GM19463 (cell line): ENCODE results near the gene ZNF70.

Experiments
- ATAC-seq: cut with Tn5 transposase; IDR thresholded peaks from one replicate; pipeline ENCODE4 v1.9.1; 2021; ENCODE audit warnings: mild to moderate bottlenecking, moderate library complexity; ENCODE audit not compliant: unreplicated experiment

The ZNF70 gene

DNA sequence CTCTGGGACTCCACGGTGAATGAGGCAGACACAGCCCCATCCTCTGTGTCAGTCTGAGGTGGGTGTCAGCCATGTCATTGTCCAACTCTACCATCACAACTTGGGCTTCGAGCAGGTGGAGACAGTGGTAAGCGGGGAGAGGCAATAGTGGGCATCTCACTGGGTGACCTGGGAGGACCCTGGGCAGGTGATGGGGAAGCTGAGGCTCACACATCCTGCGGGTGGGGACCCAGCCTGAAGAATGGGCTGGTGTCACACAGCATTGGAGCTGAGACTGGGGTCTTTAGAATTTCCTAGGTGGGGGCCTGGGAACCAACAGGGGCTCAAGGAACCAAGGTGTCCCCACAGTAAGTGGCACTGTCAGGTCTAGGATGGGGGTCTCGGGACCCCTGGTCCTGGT is 28.8 kb upstream of the ZNF70 start:
- no peak for ATAC-seq

DNA sequence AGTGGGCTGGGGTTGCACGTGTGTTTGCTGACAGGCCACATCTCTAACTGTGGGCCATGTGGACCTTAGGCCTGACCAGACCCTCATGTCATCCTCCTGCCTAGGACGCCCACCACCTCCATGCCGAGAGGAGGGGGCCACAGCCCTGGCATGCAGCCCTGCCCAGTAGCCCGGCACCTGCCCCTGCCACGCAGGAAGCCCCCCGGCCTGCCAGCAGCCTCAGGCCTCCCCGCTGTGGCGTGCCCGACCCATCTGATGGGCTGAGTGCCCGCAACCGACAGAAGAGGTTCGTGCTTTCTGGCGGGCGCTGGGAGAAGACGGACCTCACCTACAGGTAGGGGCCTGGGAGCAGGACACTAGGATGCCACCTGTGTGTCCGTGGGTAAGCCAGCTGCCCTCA is 28.2 kb upstream of the ZNF70 start:
- ATAC-seq: no peak

DNA sequence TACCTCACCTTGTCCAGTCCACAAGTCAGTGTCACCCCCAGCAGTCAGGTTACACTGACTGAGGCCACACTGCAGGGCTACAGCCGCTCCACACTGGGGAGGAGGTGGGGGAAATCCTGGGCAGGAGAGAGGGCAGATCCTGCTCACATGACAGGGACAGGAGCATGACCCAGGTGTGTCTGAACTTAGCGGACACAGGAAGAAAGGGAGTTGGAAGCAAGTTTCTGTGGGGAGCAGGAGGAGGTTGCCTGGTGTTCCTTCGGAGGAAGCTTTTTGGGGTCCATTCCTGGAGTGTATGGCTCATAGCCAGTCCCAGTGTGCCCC is 27.6 kb upstream of the ZNF70 start:
- no peak for ATAC-seq

DNA sequence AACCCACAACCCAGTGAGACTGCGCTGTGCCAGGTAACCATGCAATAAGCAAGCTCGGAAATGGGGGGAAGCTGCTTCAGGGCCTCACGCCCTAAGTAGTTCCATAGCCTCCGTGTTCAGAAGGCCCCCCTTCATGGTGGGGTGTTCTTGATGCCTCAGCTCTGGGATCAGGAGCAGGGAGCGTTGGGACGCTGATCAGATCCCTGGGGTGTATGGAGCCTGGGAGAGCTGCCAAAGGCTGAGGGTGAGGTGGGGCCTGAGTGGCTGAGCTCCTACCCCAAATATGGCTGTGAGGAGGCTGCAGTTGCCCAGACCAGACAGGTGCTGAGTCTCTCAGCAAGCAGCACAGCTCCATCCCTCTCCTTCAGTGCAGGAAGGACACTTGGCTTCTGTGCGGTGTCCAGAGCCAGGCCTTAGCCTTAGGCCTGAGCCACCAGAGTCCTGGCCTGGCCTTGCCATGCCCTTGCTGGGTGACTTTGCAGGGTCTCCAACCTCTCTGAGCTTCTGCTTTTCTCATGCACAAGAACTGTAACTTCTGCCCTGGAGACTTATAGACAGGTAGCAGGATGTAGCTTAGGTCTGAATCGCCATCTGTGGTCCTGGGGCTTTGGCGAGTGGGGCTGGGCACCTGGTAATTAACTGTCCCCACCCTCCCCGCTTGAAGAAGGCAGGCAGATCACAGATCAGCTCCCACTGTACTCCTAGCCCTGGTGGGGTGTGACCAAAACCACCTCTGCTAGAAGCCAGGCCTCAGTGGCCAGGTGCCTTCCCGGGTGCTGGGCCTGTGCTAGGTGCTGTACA is 27.1 kb upstream of the ZNF70 start:
- ATAC-seq: no peak

DNA sequence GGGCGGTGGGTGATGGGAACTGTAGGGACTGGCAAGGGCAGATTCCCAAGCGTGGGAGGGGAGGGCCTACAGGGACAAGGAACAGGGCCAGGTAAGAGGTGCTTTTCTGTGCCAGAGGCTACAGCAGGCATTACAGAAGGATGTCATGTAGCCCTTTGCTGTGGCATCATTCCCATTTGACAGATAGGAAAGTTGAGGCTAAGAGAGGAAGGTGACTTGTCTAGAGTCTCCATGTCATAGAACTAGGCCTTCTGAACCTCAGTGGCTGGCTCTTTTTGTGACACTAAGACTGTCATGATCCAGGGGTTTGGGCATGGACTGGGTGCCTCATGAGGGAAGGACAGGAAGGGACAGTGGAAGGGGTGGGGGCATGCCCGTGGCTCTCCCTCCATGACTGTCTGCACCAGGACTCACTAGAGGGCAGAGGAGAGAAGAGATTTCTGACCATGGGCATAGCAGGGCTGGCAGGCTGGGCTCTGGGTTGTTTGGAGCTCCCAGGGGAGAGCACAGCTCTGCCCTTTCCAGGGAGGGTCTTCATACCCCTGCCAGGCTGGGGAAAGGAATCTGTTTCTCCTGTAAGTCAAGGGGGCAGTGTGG is 25.0 kb upstream of the ZNF70 start:
- ATAC-seq: no peak

DNA sequence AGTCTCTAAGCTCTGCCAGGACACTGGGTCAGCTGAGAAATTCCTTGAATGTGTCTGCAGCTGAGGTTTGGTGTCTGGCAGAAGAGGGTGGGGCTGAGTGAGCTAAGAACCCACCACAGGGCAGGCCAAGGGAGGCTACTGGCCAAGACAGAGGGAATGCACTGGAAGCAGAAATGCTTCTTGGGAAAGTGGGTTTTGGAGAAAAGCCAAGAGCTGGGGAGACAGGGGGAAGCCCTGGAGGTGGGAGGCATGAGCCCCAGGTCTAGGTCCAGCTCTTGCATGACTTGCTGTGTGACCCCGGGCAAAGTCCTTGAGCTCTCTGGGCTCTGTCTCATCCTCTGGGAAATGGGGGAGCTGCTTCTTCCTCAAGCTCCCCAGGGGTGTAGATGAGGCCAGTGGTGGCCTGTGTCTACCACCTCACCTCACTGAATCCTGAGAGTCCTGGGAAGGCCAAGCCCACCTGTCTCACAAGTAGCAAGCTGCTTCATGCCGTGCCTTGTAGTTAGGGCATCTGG is 24.1 kb upstream of the ZNF70 start:
- ATAC-seq: no peak

DNA sequence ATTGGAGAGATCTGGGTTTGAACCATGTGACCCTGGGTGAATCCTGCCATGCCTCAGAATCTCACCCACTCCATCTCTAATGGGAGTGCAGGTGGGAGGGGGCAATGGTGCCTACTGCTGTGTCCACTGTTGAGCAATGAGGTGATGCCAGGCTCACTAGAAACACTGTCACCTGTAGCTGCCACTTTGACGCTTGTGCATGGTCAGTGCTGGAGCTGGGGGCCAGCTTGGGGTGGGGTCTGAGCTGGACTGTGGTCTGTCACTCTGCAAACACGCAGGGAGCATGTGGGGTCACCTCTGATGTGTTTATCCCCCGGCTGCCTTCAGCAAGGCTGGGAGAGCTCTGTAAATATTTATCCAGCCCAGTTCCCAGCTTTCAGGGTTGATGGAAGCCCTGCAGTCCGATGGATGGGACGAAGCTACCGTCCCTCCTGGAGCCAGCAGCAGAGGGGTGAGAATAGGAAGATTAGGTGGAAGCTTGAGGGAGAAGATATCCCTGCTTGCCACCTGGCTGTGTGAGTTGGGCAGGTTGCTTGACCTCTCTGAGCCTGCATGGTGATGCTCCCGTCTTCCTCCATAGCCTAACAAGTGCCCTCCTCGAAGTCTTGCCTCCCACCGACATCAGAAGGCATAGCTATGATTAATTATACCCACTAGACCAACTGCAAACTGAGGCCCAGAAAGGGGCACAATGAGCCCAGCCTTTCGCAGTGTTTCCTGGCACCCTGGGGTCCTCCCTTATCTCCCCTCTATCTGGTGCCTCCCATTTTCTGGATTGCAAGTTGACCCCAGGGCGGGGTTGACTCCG is 23.4 kb upstream of the ZNF70 start:
- no peak for ATAC-seq

DNA sequence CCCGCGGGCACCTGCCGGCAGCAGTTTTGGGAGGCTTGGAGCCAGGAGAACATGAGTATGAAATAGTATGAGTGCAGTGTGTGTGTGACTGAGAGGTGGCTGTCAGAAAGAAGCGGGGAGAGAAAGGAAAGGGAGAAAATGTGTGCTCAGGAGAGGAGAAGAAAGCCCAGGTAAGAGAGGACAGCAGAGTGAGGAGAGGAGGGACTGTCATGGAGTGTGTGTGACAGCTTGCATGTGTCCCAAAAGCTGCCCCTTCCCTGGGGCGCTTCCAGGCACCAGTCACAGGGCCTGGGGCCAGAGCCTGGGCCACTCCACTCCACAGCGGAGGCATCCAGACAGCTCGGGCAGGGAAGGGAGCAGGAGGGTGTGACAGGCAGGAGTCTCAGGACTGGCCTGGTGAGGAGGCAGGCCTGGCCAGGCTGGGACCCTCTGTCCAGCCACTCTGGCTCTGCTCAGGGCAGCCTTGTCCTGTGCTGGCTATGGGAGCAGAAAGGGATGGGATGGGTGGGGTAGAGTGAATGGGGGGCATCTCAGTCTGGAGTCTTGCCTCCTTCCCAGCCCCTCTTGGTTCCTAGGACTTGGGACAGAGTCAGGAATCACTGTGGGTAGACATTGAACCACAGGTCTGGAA is 22.7 kb upstream of the ZNF70 start:
- ATAC-seq: no peak

DNA sequence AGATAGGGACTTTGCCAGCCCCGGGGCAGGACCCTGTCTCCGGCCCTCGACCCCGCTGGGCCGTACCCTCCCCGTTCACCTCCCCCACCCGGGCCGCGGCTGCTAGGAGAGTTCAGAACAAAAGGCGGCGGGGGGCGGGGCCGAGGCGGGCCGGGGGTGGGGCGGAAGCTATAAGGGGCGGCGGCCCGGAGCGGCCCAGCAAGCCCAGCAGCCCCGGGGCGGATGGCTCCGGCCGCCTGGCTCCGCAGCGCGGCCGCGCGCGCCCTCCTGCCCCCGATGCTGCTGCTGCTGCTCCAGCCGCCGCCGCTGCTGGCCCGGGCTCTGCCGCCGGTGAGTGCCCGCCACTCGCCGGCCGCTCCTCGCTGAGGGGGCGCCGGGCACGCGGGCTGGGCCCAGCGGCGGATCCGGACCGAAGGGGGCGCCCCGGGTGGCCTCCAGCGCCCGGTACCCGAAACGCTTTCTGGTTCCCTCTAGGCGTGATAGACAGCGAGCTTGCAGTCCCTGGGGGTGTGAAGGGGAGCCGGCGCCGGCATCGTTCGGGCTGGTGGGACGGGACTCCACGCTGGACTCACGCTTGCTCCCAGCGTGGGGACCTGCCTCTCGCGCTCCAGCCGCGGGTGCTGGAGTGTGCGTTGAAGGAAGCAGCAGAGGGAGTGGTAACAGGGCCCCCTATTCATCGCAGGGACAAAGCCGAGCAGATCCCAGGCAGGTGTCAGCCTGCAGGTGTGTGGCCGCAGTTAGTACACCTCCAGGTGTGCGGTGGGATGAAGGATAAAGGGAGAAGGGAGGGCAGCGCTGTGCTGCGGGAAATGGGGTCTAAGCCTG is 21.9 kb upstream of the ZNF70 start, which contains the start of gene MMP11:
Gene MMP11, plus strand, starts transcription at position 201 of the 825 bp plus-strand sequence. Its CDS starts 22 bp downstream, at position 223.
- ATAC-seq: no peak

DNA sequence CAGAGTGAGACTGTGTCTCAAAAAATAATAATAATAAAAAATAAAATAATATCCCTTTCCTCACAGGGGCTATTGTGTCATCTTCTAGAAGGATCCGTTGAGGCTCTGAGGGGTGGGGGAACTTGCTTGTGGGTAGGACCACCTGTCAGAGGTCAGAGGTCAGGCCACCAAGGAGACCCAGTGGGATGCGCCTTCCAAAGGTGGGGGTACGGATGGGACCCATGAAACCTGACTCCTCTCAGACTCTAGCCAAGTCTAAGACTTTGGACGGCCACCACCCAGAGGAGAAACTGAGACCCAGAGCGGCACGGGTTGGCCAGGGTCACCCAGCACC is 21.4 kb upstream of the ZNF70 start:
- no peak for ATAC-seq

DNA sequence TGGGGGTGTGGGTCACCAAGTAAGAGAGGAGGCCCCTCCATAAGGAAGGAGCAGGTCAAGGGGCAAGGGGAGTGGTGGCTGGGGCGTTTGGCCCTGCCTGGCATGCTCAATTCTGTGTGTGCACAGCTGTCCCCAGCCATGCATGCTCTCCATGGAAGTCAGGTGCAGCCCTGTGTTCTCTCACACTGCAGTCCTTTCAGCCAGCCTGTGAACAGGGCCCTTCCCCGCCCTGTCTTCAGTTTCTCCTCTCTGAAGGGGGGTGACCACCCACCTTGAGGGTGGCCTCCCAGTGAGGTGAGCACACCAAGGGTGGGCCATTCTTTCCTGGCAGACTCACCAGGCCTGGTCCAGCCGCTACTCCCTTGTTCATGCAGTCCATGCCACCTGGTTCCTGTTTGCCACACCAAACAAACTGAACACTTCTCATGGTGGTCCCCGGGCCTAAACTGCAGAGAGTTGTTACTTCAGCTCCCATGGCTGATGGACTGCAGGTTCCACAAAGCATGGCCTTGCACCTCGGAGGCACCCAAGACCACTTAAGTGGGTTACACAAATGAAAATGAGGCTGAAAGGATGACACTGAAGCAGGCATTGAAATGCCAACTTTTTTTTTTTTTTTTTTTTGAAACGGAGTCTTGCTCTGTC is 18.5 kb upstream of the ZNF70 start:
- ATAC-seq: no peak

DNA sequence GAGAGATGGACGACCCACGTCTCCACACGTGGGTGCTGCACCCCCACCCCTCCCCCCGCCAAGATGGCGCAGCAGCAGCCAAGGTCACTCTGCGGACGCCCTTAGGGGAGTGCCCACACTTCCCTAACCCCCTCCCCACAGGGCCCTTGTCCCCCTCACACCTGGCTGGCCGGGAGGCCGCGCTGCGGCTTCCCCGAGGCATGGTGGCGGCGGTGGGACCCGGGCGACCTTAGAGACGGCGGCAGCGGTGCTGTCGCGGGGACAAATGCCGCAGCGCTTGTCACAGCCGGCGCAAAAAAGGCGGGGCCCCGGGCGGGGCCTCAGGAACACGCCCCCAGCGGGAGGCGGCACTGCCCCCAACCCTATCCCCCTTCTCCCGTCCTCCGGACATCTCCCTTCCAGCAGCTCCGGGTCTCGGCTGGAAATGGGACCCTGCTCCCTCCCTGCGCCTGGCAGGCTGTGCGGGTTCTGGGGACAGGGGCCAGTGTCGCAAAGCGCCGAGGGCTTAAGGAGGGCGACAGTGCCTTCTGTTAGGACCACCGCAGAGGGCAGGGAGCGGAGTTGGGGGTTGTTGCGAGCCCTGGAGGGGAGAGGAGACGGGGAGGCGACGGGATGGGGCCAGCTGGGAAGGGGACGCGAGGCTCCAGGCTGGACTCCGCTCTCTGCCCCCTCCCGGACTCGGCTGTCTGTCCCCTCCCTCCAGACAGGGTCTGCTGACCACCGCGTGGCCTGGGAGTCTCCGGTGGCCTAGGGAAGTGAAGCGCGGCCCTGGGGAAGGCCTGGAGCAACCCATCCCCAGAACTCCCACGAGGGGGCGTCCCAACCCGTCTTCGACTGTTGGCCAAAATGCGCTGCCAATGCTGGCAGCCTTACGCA is 17.0 kb upstream of the ZNF70 start, which contains the start of gene CHCHD10:
Gene CHCHD10, minus strand, starts transcription at position 300 of the 876 bp plus-strand sequence. Its CDS starts 98 bp downstream, at position 202.
- ATAC-seq: peak; percentile 51

DNA sequence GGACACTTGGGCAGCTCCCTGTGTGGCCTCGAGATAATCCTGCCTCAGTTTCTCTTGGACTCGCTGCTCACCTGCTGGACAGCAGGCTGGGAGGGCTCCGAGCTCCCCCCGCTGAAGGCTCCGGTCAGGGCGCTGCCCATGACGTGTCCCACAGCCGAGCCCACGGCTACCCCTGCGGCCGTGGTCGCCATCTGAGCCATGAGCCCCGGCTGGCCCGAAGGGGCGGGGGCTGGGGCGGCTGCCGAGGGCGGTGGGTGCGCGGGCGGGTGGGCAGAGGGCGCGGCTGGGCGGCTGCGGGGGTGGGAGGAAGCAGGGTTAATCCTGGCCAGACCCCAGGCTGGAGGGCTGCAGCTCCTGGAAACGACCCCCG is 16.4 kb upstream of the ZNF70 start:
- no peak for ATAC-seq

DNA sequence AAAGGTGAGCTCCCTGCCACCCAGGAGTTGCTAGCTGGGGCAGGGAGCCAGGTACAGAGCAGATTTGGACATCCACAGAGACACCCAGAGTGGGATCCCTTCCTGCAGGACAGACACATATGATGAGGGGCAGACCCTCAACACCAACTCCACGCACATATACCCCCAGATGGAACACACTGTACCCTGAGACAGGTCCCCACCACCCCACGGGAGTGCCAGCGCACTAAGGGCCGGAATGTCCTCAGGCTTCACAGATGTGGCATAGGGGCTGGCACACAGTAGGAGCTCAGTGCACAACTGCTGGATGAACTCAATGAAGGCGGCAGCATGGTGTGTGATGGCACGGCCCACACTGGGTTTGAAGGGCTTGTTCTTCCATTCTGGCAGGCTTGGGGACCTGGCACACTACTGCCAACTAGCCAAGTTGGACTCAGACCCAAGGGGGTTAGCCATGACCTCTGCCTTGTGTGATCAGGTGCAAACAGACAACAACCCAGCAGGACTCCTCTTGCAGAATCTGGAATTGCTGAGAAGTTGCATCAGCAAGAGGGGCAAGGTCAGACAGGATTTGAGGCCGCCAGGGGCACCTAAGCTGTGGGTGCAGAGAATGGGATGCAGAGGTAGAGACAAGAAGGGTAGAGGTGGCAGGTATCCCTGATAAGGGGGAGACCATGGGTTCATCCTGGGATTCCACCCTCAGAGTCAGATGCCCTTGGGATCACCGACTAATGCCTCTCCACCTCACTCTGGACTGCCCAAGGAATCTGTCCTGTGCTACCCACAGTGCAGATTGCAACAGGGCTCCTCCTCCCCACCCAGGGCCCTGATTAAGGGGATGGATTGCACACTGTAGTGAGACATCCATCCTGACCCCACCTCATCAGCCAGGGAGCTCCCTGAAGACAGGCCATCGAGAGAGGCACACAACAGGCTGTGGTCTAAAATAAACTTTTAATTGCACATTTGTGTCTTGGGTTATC is 14.3 kb upstream of the ZNF70 start:
- no peak for ATAC-seq

DNA sequence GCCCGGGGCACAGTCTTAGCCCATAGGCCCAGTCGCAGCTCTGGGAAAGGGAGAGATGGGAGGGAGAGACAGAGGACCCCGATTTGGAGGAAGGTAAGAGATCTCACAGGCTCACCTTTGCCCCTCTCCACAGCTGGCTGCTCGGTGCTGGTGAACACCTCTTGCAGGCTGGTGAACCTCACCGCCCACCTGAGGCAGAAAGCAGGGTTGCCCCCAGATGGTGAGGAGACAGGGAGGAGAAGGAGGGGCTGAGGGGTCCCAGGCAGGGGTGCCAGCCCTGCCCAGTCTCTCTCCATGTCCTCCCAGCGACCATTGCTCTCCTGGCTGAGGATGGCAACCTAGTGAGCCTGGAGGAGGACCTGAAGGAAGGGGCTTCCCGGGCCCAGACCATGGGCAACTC is 13.0 kb upstream of the ZNF70 start:
- no peak for ATAC-seq

DNA sequence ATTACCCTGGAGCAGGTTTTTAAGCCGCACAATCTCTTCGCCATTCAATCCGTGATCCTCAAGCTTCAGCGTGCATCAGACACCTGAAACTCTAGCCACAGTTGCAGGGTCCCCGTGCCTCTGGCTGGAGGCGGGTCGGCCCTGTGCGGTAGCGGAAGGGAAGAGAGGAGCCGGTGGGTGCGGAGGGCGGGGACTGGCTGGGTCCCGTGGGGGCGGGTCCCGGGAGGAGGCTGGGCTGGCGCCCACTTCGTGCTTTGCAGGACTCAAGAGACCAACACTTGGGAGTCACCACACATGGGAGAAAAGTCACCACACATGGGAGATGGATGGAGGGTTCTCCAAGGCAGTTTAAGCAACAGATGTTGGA is 12.7 kb upstream of the ZNF70 start:
- no peak for ATAC-seq

DNA sequence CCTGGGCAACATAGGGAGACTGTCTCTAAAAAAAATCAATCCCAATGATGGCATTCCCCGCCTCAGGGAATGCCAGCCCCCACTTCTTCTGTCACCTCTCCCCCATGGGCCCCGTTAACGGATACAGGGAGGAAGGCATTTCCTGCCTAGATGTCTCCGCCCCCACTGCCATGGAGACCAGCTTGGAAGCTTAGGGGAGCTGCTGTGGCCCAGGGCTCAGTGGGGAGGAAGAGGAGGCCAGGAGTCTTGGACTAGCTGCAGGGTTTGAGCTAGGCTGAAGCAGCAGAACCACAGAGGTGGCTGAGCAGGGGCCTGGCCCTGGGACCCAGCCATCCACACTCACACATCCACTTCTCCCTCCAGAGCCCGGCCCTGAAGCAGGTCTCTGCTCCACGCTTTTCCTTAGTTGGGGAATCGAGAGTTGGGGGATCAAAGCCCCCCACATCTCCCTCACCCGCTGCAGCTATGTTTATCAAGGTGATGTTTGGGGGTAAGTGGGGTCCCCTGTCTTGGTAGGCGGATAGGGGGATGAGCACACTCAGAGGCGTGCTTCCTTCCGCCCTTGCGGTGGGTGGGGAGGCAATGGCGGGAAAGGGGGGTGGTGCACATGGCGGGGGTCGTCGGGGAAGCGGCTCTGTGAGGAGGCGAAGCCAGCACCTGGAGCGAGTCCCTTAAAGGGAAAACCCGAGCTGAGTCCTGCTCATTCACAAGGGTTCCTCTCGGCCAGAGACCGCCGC is 12.1 kb upstream of the ZNF70 start, which contains the start of gene C22orf15:
Gene C22orf15, plus strand, starts transcription at position 149 of the 737 bp plus-strand sequence. Its CDS starts 317 bp downstream, at position 466.
- ATAC-seq: no peak
